WTC11 (cell line): ENCODE measurements around the gene APOBEC3B.
"Not testable (repeated sequence)": the region's sequence is repeated elsewhere in the genome, so short reads cannot be mapped to it uniquely, and the experiment has no call there.

Experiments used
- ATF1 ChIP-seq: sonication (generic); formaldehyde crosslinking; IDR thresholded peaks from 2 replicates; pipeline ENCODE4 v1.8.1; 2023; ENCODE audit warnings: mild to moderate bottlenecking, moderate library complexity, missing genetic modification reagents
- ESRRA ChIP-seq: sonication (generic); formaldehyde crosslinking; IDR thresholded peaks from 2 replicates; pipeline ENCODE4 v1.8.1; 2022; ENCODE audit warnings: mild to moderate bottlenecking, missing genetic modification reagents, borderline replicate concordance
- FOXJ3 ChIP-seq: sonication (generic); formaldehyde crosslinking; IDR thresholded peaks from 2 replicates; pipeline ENCODE4 v1.9.0; 2021; ENCODE audit warnings: missing genetic modification reagents, mild to moderate bottlenecking, borderline replicate concordance
- RELA ChIP-seq: sonication (generic); formaldehyde crosslinking; IDR thresholded peaks from 2 replicates; pipeline ENCODE4 v1.8.1; 2022; ENCODE audit warnings: missing genetic modification reagents, mild to moderate bottlenecking, borderline replicate concordance
- SMAD3 ChIP-seq: sonication (generic); formaldehyde crosslinking; IDR thresholded peaks from 2 replicates; pipeline ENCODE4 v1.8.0; 2022; ENCODE audit warnings: missing genetic modification reagents, mild to moderate bottlenecking, borderline replicate concordance
- SP1 ChIP-seq: sonication (generic); formaldehyde crosslinking; conservative IDR thresholded peaks from 2 replicates; pipeline ENCODE4 v1.8.1; 2022; ENCODE audit warnings: missing genetic modification reagents
- TCF7 ChIP-seq: sonication (generic); formaldehyde crosslinking; IDR thresholded peaks from 2 replicates; pipeline ENCODE4 v1.8.0; 2022; ENCODE audit warnings: mild to moderate bottlenecking, low read depth, missing genetic modification reagents, moderate library complexity
- TF ChIP-seq, protein P1 (sequence below): sonication (generic); formaldehyde crosslinking; IDR thresholded peaks from 2 replicates; pipeline ENCODE4 v1.8.1; 2022; ENCODE audit warnings: mild to moderate bottlenecking, moderate library complexity, missing genetic modification reagents
- TF ChIP-seq, protein P2 (sequence below): fragments of 200-600 bp; IDR thresholded peaks from 2 replicates; pipeline ENCODE4 v1.8.0; 2022; ENCODE audit warnings: antibody characterized with exemption
- TF ChIP-seq, protein P3 (sequence below): sonication (generic); formaldehyde crosslinking; IDR thresholded peaks from 2 replicates; pipeline ENCODE4 v1.8.0; 2022; ENCODE audit warnings: mild to moderate bottlenecking, missing genetic modification reagents
- TF ChIP-seq, protein P4 (sequence below): sonication (generic); formaldehyde crosslinking; IDR thresholded peaks from 2 replicates; pipeline ENCODE4 v1.8.1; 2022; ENCODE audit warnings: low read depth, mild to moderate bottlenecking, moderate library complexity, missing genetic modification reagents, borderline replicate concordance
- TF ChIP-seq, protein P5 (sequence below): sonication (generic); formaldehyde crosslinking; IDR thresholded peaks from 2 replicates; pipeline ENCODE4 v1.8.0; 2023; ENCODE audit warnings: missing genetic modification reagents
- TF ChIP-seq, protein P6 (sequence below): sonication (generic); formaldehyde crosslinking; conservative IDR thresholded peaks from 2 replicates; pipeline ENCODE4 v1.8.1; 2022; ENCODE audit warnings: mild to moderate bottlenecking, missing genetic modification reagents
- TF ChIP-seq, protein P7 (sequence below): sonication (generic); formaldehyde crosslinking; IDR thresholded peaks from 2 replicates; pipeline ENCODE4 v1.8.1; 2022; ENCODE audit warnings: missing genetic modification reagents, borderline replicate concordance

DNA sequence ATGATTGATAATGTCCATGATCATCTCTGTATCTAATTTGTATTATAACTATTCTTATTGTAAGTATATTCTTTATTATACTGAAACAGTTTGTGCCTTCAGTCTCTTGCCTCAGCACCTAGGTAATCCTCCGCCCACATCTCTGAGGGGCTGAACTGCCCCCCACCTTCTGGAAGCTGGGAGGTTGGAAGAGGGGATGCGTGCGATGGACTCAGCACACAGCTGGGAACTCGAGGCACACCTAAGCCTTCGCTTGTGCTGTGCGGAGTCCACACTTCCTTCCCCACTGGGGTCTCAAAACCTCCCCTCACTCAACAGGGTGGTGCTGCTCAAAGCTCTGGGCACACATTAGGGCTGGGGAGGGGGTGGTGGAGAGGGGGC lies 31.4 kb downstream of the APOBEC3B start:
- TF ChIP-seq, protein P1, sequence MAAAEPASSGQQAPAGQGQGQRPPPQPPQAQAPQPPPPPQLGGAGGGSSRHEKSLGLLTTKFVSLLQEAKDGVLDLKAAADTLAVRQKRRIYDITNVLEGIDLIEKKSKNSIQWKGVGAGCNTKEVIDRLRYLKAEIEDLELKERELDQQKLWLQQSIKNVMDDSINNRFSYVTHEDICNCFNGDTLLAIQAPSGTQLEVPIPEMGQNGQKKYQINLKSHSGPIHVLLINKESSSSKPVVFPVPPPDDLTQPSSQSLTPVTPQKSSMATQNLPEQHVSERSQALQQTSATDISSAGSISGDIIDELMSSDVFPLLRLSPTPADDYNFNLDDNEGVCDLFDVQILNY (CRISPR knock-in tag) = not testable (repeated sequence)
- TF ChIP-seq, protein P2, sequence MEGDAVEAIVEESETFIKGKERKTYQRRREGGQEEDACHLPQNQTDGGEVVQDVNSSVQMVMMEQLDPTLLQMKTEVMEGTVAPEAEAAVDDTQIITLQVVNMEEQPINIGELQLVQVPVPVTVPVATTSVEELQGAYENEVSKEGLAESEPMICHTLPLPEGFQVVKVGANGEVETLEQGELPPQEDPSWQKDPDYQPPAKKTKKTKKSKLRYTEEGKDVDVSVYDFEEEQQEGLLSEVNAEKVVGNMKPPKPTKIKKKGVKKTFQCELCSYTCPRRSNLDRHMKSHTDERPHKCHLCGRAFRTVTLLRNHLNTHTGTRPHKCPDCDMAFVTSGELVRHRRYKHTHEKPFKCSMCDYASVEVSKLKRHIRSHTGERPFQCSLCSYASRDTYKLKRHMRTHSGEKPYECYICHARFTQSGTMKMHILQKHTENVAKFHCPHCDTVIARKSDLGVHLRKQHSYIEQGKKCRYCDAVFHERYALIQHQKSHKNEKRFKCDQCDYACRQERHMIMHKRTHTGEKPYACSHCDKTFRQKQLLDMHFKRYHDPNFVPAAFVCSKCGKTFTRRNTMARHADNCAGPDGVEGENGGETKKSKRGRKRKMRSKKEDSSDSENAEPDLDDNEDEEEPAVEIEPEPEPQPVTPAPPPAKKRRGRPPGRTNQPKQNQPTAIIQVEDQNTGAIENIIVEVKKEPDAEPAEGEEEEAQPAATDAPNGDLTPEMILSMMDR = not testable (repeated sequence)
- not testable (repeated sequence) for TF ChIP-seq FOXJ3; SP1; RELA (CRISPR knock-in tag); SMAD3 (CRISPR knock-in tag); ATF1; ESRRA (CRISPR knock-in tag); TCF7
- TF ChIP-seq, protein P3, sequence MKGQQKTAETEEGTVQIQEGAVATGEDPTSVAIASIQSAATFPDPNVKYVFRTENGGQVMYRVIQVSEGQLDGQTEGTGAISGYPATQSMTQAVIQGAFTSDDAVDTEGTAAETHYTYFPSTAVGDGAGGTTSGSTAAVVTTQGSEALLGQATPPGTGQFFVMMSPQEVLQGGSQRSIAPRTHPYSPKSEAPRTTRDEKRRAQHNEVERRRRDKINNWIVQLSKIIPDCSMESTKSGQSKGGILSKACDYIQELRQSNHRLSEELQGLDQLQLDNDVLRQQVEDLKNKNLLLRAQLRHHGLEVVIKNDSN (CRISPR knock-in tag) = not testable (repeated sequence)
- TF ChIP-seq, protein P4, sequence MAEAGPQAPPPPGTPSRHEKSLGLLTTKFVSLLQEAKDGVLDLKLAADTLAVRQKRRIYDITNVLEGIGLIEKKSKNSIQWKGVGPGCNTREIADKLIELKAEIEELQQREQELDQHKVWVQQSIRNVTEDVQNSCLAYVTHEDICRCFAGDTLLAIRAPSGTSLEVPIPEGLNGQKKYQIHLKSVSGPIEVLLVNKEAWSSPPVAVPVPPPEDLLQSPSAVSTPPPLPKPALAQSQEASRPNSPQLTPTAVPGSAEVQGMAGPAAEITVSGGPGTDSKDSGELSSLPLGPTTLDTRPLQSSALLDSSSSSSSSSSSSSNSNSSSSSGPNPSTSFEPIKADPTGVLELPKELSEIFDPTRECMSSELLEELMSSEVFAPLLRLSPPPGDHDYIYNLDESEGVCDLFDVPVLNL (CRISPR knock-in tag) = not testable (repeated sequence)
- TF ChIP-seq, protein P5, sequence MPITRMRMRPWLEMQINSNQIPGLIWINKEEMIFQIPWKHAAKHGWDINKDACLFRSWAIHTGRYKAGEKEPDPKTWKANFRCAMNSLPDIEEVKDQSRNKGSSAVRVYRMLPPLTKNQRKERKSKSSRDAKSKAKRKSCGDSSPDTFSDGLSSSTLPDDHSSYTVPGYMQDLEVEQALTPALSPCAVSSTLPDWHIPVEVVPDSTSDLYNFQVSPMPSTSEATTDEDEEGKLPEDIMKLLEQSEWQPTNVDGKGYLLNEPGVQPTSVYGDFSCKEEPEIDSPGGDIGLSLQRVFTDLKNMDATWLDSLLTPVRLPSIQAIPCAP = not testable (repeated sequence)
- TF ChIP-seq, protein P6, sequence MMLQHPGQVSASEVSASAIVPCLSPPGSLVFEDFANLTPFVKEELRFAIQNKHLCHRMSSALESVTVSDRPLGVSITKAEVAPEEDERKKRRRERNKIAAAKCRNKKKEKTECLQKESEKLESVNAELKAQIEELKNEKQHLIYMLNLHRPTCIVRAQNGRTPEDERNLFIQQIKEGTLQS (CRISPR knock-in tag) = not testable (repeated sequence)
- TF ChIP-seq, protein P7, sequence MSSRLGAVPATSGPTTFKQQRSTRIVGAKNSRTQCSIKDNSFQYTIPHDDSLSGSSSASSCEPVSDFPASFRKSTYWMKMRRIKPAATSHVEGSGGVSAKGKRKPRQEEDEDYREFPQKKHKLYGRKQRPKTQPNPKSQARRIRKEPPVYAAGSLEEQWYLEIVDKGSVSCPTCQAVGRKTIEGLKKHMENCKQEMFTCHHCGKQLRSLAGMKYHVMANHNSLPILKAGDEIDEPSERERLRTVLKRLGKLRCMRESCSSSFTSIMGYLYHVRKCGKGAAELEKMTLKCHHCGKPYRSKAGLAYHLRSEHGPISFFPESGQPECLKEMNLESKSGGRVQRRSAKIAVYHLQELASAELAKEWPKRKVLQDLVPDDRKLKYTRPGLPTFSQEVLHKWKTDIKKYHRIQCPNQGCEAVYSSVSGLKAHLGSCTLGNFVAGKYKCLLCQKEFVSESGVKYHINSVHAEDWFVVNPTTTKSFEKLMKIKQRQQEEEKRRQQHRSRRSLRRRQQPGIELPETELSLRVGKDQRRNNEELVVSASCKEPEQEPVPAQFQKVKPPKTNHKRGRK (CRISPR knock-in tag) = not testable (repeated sequence)
